Hepatocyte (in vitro differentiated cells): ENCODE data around the gene SLIT1. TPM values are rescaled to one million over a fixed set of nuclear protein-coding genes. Genes with fewer than 3 reads are reported as not detected.

ENCODE experiments used
- DNase-seq: peaks from one replicate; pipeline ENCODE4 v3.0.0-alpha.2; 2016; ENCODE audit warnings: low spot score
- H2AFZ ChIP-seq: fragments of 200-600 bp; sonication (generic); 2 replicates; pipeline ENCODE4 v1.6.0; 2016; ENCODE audit warnings: antibody characterized with exemption, mild to moderate bottlenecking
- H3K27ac ChIP-seq: fragments of 200-600 bp; sonication (generic); 2 replicates; pipeline ENCODE4 v1.5.1; 2016; ENCODE audit warnings: mild to moderate bottlenecking
- H3K27me3 ChIP-seq: fragments of 200-600 bp; sonication (generic); 2 replicates; pipeline ENCODE4 v1.6.1; 2016
- H3K36me3 ChIP-seq: fragments of 200-600 bp; sonication (generic); replicated peaks from 2 replicates; pipeline ENCODE4 v1.5.1; 2016; ENCODE audit warnings: low read depth; ENCODE audit not compliant: insufficient read depth
- H3K4me1 ChIP-seq: fragments of 200-600 bp; sonication (generic); 2 replicates; pipeline ENCODE4 v1.5.1; 2016; ENCODE audit warnings: mild to moderate bottlenecking, moderate library complexity; ENCODE audit not compliant: insufficient read depth
- H3K4me2 ChIP-seq: fragments of 200-600 bp; sonication (generic); 2 replicates; pipeline ENCODE4 v1.6.0; 2016
- H3K4me3 ChIP-seq: fragments of 200-600 bp; sonication (generic); 2 replicates; pipeline ENCODE4 v1.5.1; 2016; ENCODE audit warnings: mild to moderate bottlenecking
- H3K79me2 ChIP-seq: fragments of 200-600 bp; sonication (generic); 2 replicates; pipeline ENCODE4 v1.6.0; 2017; ENCODE audit warnings: mild to moderate bottlenecking
- H3K9me2 ChIP-seq: fragments of 200-600 bp; sonication (generic); replicated peaks from 2 replicates; pipeline ENCODE4 v1.6.0; 2017; ENCODE audit warnings: mild to moderate bottlenecking; ENCODE audit not compliant: insufficient read depth
- H3K9me3 ChIP-seq: fragments of 200-600 bp; sonication (generic); 2 replicates; pipeline ENCODE4 v1.5.1; 2016; ENCODE audit warnings: low read depth, mild to moderate bottlenecking
- H4K20me1 ChIP-seq: fragments of 200-600 bp; sonication (generic); 2 replicates; pipeline ENCODE4 v1.6.0; 2016; ENCODE audit warnings: mild to moderate bottlenecking; ENCODE audit not compliant: insufficient read depth, poor library complexity, severe bottlenecking
- EZH2 ChIP-seq: fragments of 200-600 bp; sonication (generic); IDR thresholded peaks from 2 replicates; pipeline ENCODE4 v1.6.1; 2016; ENCODE audit warnings: antibody characterized with exemption, mild to moderate bottlenecking, borderline replicate concordance
- EZH2phosphoT487 ChIP-seq: fragments of 200-600 bp; sonication (generic); IDR thresholded peaks from one replicate; pipeline ENCODE4 v1.6.1; 2018; ENCODE audit warnings: antibody characterized with exemption, mild to moderate bottlenecking, low read depth, moderate library complexity; ENCODE audit not compliant: unreplicated experiment, severe bottlenecking
- WGBS: methylation state at CpG from one replicate; pipeline ENCODE4 v1.1.6; 2016; ENCODE audit warnings: low lambda C conversion rate; ENCODE audit errors: missing lambda C conversion rate; 5-methylcytosine and 5-hydroxymethylcytosine counted together
- polyA plus RNA-seq: library from polyadenylated mRNA; unstranded; fragments of >200 nt; fragmentation: Nextera tagmentation; extraction: Ambion mirVana; gene quantifications from 2 replicates; pipeline ENCODE4 v1.2.1, GENCODE V29; 2016
- total RNA-seq: library from RNA; depleted of rRNA; stranded (reverse); fragments of >200 nt; gene quantifications from 2 replicates; pipeline ENCODE4 v1.2.3, GENCODE V29; 2014
- TF ChIP-seq, protein P1 (sequence below): fragments of 200-600 bp; sonication (generic); IDR thresholded peaks from 2 replicates; pipeline ENCODE4 v1.5.1; 2016; ENCODE audit warnings: antibody characterized with exemption, mild to moderate bottlenecking; ENCODE audit not compliant: poor library complexity

The SLIT1 gene
- total and polyA plus RNA-seq, 2 experiments from 2014 or later, result 0.47 to 0.65 TPM

DNA sequence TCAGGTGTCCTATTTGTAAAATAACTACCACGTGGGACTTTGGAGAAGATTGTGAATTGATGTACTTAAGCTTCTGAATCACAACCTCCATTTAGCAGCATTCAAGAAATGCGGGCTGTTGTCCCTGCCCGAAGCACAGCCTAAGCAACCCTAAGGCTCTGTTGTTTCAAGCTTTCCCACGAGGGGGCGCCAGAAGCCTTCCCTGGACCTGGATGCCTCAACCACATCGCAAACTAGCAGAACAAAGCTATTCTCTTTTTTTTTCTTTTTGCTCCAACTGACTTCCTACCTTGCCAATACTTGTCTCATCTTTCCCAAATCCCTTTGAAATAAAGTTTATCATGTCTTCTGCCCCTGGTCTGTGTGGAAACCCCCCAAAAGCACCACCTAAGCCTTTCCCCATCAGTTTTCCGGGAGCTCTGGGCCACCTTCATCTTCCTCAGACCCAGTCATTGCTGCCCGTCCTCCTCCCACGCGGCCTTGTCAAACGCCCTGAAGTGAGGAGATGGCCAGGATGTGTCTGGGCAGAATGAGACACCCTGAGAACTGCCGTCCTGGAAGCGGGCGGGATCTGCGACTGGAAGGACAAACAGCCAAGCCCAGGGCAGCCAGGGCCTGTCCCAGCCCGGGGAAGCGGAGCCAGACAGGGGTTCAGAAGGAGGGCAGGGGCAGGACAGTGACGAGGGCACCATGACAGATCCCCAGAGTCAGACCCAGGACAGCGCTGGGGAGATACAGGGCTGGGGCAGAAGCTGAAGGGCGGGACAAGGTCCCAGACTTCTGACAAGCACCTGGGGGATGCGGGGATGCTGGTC lies 112.7 kb downstream of the SLIT1 start:
- Histone ChIP-seq H3K4me1 (no peaks in the 10 kb centered on the region), H3K4me2 (no peak overlapping the region), H3K36me3 (no peaks in the 10 kb centered on the region), H3K27ac (no peak overlapping the region), H4K20me1 (no peaks in the 10 kb centered on the region), H2AFZ (no peak overlapping the region), H3K9me3 (no peaks in the 10 kb centered on the region), H3K79me2 (no peaks in the 10 kb centered on the region), H3K9me2 (no peaks in the 10 kb centered on the region), H3K27me3 (no peaks in the 10 kb centered on the region), H3K4me3 (no peak overlapping the region)
- TF ChIP-seq, protein P1, sequence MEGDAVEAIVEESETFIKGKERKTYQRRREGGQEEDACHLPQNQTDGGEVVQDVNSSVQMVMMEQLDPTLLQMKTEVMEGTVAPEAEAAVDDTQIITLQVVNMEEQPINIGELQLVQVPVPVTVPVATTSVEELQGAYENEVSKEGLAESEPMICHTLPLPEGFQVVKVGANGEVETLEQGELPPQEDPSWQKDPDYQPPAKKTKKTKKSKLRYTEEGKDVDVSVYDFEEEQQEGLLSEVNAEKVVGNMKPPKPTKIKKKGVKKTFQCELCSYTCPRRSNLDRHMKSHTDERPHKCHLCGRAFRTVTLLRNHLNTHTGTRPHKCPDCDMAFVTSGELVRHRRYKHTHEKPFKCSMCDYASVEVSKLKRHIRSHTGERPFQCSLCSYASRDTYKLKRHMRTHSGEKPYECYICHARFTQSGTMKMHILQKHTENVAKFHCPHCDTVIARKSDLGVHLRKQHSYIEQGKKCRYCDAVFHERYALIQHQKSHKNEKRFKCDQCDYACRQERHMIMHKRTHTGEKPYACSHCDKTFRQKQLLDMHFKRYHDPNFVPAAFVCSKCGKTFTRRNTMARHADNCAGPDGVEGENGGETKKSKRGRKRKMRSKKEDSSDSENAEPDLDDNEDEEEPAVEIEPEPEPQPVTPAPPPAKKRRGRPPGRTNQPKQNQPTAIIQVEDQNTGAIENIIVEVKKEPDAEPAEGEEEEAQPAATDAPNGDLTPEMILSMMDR, result peak; percentile 86
- no peak for TF ChIP-seq EZH2
- peak; percentile 85 for DNase-seq
- 60% methylated on average over 21 of the region's 21 CpGs for WGBS

- Histone ChIP-seq H3K4me2 (no peak overlapping the region), H3K4me3 (no peak overlapping the region), H2AFZ (no peak overlapping the region), H3K79me2 (no peaks in the 10 kb centered on the region), H3K27me3 (no peaks in the 10 kb centered on the region), H3K27ac (no peak overlapping the region), H3K9me3 (no peaks in the 10 kb centered on the region), H3K9me2 (no peaks in the 10 kb centered on the region), H3K36me3 (no peaks in the 10 kb centered on the region), H3K4me1 (no peaks in the 10 kb centered on the region), H4K20me1 (no peaks in the 10 kb centered on the region)
- no peak for DNase-seq
- TF ChIP-seq, protein P1, result no peak
- TF ChIP-seq EZH2 (no peak), EZH2phosphoT487 (no peak)
- whole genome bisulfite sequencing, result 90% methylated on average over 7 of the region's 7 CpGs
Measured at GRCh38 chr10:97071496-97071895, 114.3 kb downstream of the SLIT1 start.

- no peaks in the 10 kb centered on the region for H3K79me2 ChIP-seq
- H2AFZ ChIP-seq, result no peak overlapping the region
- H3K4me3 ChIP-seq, result no peak overlapping the region
- WGBS, result 86% methylated on average over 11 of the region's 11 CpGs
- H3K9me3 ChIP-seq, result no peaks in the 10 kb centered on the region
- no peaks in the 10 kb centered on the region for H3K4me1 ChIP-seq
- no peak overlapping the region for H3K4me2 ChIP-seq
- DNase-seq, result no peak
- H4K20me1 ChIP-seq, result no peaks in the 10 kb centered on the region
- no peak overlapping the region for H3K27ac ChIP-seq
- TF ChIP-seq, protein P1, result no peak
- TF ChIP-seq EZH2 (no peak), EZH2phosphoT487 (no peak)
- no peaks in the 10 kb centered on the region for H3K27me3 ChIP-seq
- H3K36me3 ChIP-seq, result no peaks in the 10 kb centered on the region
- H3K9me2 ChIP-seq, result no peaks in the 10 kb centered on the region
Measured at GRCh38 chr10:97069576-97070362, 116.0 kb downstream of the SLIT1 start.
